Measurements from ENCODE around the gene SV2B. TPM values are rescaled to one million over a fixed set of nuclear protein-coding genes. Genes with fewer than 3 reads are reported as not detected.
A peak's percentile ranks its signal among the peaks of the same experiment; 100 is the strongest.

Gene SV2B
- total and polyA plus RNA-seq, 2 experiments from 2014 or later: 0.06 to 0.76 TPM

DNA sequence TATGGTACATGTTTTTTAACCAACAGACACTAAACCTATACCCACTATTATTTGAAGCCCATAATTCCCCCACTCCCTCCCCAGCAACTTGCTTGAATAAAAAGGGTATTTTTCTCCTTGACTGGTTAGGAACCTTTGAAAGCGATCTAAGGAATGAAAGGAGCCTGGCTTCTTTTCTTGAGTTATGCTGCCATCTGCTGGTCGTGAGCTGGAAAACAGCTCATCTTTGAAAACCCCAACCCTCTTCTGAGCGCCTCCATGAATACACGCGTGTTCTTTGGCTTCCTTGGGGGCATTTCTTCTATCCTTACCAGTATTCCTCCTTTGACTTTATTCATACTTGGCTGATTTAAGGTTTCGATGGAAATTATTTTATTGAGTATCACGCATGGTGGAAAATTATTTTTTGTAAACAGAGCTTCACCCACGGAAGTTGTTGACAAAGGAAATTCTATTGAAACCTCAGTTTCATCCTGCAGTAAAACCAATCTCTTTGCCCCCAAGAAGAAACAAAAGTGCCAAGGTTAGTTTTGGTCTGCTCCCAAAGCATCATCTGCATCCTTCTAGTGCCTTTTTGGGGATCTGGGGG lies 171.6 kb downstream of the SV2B start:
- no peak overlapping the region for H3K4me3 ChIP-seq
- Mint-ChIP-seq H3K36me3 (ENCODE audit: low read depth) (no peaks in the 10 kb centered on the region), H3K4me3 (no peak overlapping the region), H3K9me3 (peaks cover 9% of the 10 kb centered on the region; the same call in 2 of the 3 replicates), H3K27ac (no peak overlapping the region), H3K4me1 (no peaks in the 10 kb centered on the region), H3K27me3 (ENCODE audit: insufficient read depth, low read depth, poor library complexity) (peaks cover 3% of the 10 kb centered on the region)
- H3F3A ChIP-seq (replicated peaks; ENCODE audit: low read depth): no peaks in the 10 kb centered on the region
- no peaks in the 10 kb centered on the region for H3K27me3 ChIP-seq (ENCODE audit: insufficient read depth)
- H3K4me2 ChIP-seq: no peak overlapping the region
- 0 out of 2 replicates have a peak, but pooled peaks cover 3% of the 10 kb centered on the region for H3K9me2 ChIP-seq (ENCODE audit: insufficient read depth)
- peak; percentile 79 for ATAC-seq
- H3K27ac ChIP-seq (ENCODE audit: low read depth): no peak overlapping the region
- H3K36me3 ChIP-seq (ENCODE audit: insufficient read depth): no peaks in the 10 kb centered on the region
- TF ChIP-seq CTCF (conservative IDR thresholded peaks at IDR 0.05; ENCODE audit: low read depth in 2 of 2) (peak; percentile 86 to 92), ZNF114 (CRISPR knock-in tag; IDR thresholded peaks at IDR 0.05) (no peak)
- peak; percentile 91 for DNase-seq (ENCODE audit: low spot score)
- no peaks in the 10 kb centered on the region for H3K4me1 ChIP-seq (ENCODE audit: insufficient read depth)
- H4K20me1 ChIP-seq (replicated peaks; ENCODE audit: insufficient read depth): no peaks in the 10 kb centered on the region
- H2AFZ ChIP-seq: peak overlapping the region; percentile 9; the same call in 1 of the 2 replicates
- H3K79me2 ChIP-seq (replicated peaks; ENCODE audit: insufficient read depth): no peaks in the 10 kb centered on the region

GRCh38 chr15:91275844-91276243 lies 175.8 kb downstream of the SV2B start:
- Mint-ChIP-seq H3K27ac (no peak overlapping the region), H3K9me3 (peaks cover 12% of the 10 kb centered on the region; the same call in 2 of the 3 replicates), H3K4me3 (no peak overlapping the region), H3K27me3 (ENCODE audit: insufficient read depth, low read depth, poor library complexity) (peaks cover 3% of the 10 kb centered on the region), H3K4me1 (no peaks in the 10 kb centered on the region), H3K36me3 (ENCODE audit: low read depth) (no peaks in the 10 kb centered on the region)
- ATAC-seq (no peak), DNase-seq (ENCODE audit: low spot score) (no peak)
- no peaks in the 10 kb centered on the region for H3K79me2 ChIP-seq (replicated peaks; ENCODE audit: insufficient read depth)
- H3K4me2 ChIP-seq: no peak overlapping the region
- H3K4me3 ChIP-seq: no peak overlapping the region
- H3F3A ChIP-seq (replicated peaks; ENCODE audit: low read depth): no peaks in the 10 kb centered on the region
- no peaks in the 10 kb centered on the region for H3K27me3 ChIP-seq (ENCODE audit: insufficient read depth)
- no peak overlapping the region for H2AFZ ChIP-seq
- no peaks in the 10 kb centered on the region for H3K36me3 ChIP-seq (ENCODE audit: insufficient read depth)
- H4K20me1 ChIP-seq (replicated peaks; ENCODE audit: insufficient read depth): no peaks in the 10 kb centered on the region
- TF ChIP-seq, protein P1, sequence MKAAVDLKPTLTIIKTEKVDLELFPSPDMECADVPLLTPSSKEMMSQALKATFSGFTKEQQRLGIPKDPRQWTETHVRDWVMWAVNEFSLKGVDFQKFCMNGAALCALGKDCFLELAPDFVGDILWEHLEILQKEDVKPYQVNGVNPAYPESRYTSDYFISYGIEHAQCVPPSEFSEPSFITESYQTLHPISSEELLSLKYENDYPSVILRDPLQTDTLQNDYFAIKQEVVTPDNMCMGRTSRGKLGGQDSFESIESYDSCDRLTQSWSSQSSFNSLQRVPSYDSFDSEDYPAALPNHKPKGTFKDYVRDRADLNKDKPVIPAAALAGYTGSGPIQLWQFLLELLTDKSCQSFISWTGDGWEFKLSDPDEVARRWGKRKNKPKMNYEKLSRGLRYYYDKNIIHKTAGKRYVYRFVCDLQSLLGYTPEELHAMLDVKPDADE (IDR thresholded peaks at IDR 0.05): no peak
- no peak for TF ChIP-seq NANOG (IDR thresholded peaks at IDR 0.05; ENCODE audit: borderline replicate concordance)
- TF ChIP-seq, protein P2, sequence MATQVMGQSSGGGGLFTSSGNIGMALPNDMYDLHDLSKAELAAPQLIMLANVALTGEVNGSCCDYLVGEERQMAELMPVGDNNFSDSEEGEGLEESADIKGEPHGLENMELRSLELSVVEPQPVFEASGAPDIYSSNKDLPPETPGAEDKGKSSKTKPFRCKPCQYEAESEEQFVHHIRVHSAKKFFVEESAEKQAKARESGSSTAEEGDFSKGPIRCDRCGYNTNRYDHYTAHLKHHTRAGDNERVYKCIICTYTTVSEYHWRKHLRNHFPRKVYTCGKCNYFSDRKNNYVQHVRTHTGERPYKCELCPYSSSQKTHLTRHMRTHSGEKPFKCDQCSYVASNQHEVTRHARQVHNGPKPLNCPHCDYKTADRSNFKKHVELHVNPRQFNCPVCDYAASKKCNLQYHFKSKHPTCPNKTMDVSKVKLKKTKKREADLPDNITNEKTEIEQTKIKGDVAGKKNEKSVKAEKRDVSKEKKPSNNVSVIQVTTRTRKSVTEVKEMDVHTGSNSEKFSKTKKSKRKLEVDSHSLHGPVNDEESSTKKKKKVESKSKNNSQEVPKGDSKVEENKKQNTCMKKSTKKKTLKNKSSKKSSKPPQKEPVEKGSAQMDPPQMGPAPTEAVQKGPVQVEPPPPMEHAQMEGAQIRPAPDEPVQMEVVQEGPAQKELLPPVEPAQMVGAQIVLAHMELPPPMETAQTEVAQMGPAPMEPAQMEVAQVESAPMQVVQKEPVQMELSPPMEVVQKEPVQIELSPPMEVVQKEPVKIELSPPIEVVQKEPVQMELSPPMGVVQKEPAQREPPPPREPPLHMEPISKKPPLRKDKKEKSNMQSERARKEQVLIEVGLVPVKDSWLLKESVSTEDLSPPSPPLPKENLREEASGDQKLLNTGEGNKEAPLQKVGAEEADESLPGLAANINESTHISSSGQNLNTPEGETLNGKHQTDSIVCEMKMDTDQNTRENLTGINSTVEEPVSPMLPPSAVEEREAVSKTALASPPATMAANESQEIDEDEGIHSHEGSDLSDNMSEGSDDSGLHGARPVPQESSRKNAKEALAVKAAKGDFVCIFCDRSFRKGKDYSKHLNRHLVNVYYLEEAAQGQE (IDR thresholded peaks at IDR 0.05; ENCODE audit: unreplicated experiment): no peak
- no peak for TF ChIP-seq CREB1 (CRISPR knock-in tag; IDR thresholded peaks at IDR 0.05; ENCODE audit: low read depth)
- no peak for TF ChIP-seq CTCF (conservative IDR thresholded peaks at IDR 0.05; ENCODE audit: low read depth in 2 of 2)
- TF ChIP-seq POLR2AphosphoS5 (IDR thresholded peaks at IDR 0.05; ENCODE audit: low read depth): no peak
- TF ChIP-seq ZNF331 (CRISPR knock-in tag; IDR thresholded peaks at IDR 0.05; ENCODE audit: low read depth): no peak
- TF ChIP-seq EZH2phosphoT487 (IDR thresholded peaks at IDR 0.05; ENCODE audit: unreplicated experiment): no peak
- no peaks in the 10 kb centered on the region for H3K9me2 ChIP-seq (ENCODE audit: insufficient read depth)
- no peaks in the 10 kb centered on the region for H3K4me1 ChIP-seq (ENCODE audit: insufficient read depth)
- no peak overlapping the region for H3K27ac ChIP-seq (ENCODE audit: low read depth)
